ENCODE data around the gene NUMA1.

- no peak for TF ChIP-seq CTCF (IDR thresholded peaks at IDR 0.05)
- TF ChIP-seq POLR2A (IDR thresholded peaks at IDR 0.05), result no peak
Observed at GRCh38 chr11:72100462-72100861, 20.1 kb upstream of the NUMA1 start.
